ENCODE measurements around the gene UNC13B.

Gene UNC13B

GRCh38 chr9:35294066-35294465, 132.3 kb downstream of the UNC13B start:
- H3K27ac ChIP-seq (ENCODE audit: extremely low read depth, low read depth, low read length): no peak overlapping the region
- ChIA-PET POLR2A (no interaction called here), CTCF (interaction anchor here (0.7 kb wide), 1 partner anchor 24 kb away, joined by 3 read pairs; no protein-coding TSS in a partner anchor)
- H3K9me3 ChIP-seq (ENCODE audit: control insufficient read depth, insufficient read depth, low read depth, low read length): no peaks in the 10 kb centered on the region
- no peaks in the 10 kb centered on the region; a peak in 1 of 3 replicates for H3K36me3 ChIP-seq (ENCODE audit: control insufficient read depth in 2 of 2, insufficient read depth in 1 of 2, low read length in 2 of 2)
- H3K4me3 ChIP-seq (ENCODE audit: low read depth, low read length): no peak overlapping the region
- TF ChIP-seq ZSCAN30 (tag by site-specific recombination; IDR thresholded peaks at IDR 0.05) (no peak), HOXC10 (CRISPR knock-in tag; IDR thresholded peaks at IDR 0.05) (no peak), ZNF138 (tag by site-specific recombination; IDR thresholded peaks at IDR 0.05; ENCODE audit: borderline replicate concordance) (no peak), ZNF121 (tag by site-specific recombination; IDR thresholded peaks at IDR 0.05) (no peak), ZNF133 (tag by site-specific recombination; IDR thresholded peaks at IDR 0.05) (no peak), ZNF184 (tag by site-specific recombination; IDR thresholded peaks at IDR 0.05) (no peak), ZBTB21 (tag by site-specific recombination; IDR thresholded peaks at IDR 0.05) (no peak)
- no peaks in the 10 kb centered on the region for H3K4me1 ChIP-seq (ENCODE audit: control insufficient read depth, insufficient read depth, low read length)

- H3K4me3 ChIP-seq (ENCODE audit: low read depth, low read length): no peak overlapping the region
- ChIA-PET CTCF (interaction anchor here (0.7 kb wide), 1 partner anchor 23 kb away, joined by 3 read pairs; no protein-coding TSS in a partner anchor), POLR2A (no interaction called here)
- H3K4me1 ChIP-seq (ENCODE audit: control insufficient read depth, insufficient read depth, low read length): no peaks in the 10 kb centered on the region
- TF ChIP-seq ZNF792 (tag by site-specific recombination; IDR thresholded peaks at IDR 0.05): no peak
- TF ChIP-seq ZNF791 (tag by site-specific recombination; IDR thresholded peaks at IDR 0.05): no peak
- no peak for TF ChIP-seq ZNF433 (tag by site-specific recombination; IDR thresholded peaks at IDR 0.05; ENCODE audit: low read depth)
- TF ChIP-seq ZNF48 (tag by site-specific recombination; IDR thresholded peaks at IDR 0.05): no peak
- no peak for TF ChIP-seq REPIN1 (tag by site-specific recombination; IDR thresholded peaks at IDR 0.05; ENCODE audit: low read depth)
- no peak for TF ChIP-seq KLF9 (tag by site-specific recombination; IDR thresholded peaks at IDR 0.05; ENCODE audit: low read depth)
- TF ChIP-seq SP3 (tag by site-specific recombination; IDR thresholded peaks at IDR 0.05): no peak
- TF ChIP-seq ZNF280D (tag by site-specific recombination; IDR thresholded peaks at IDR 0.05): no peak
- TF ChIP-seq ZNF585B (tag by site-specific recombination; IDR thresholded peaks at IDR 0.05): no peak
- no peak for TF ChIP-seq ZNF514 (tag by site-specific recombination; IDR thresholded peaks at IDR 0.05)
- H3K36me3 ChIP-seq (ENCODE audit: control insufficient read depth in 2 of 2, insufficient read depth in 1 of 2, low read length in 2 of 2): no peaks in the 10 kb centered on the region; a peak in 1 of 3 replicates
- H3K27ac ChIP-seq (ENCODE audit: extremely low read depth, low read depth, low read length): no peak overlapping the region
- H3K9me3 ChIP-seq (ENCODE audit: control insufficient read depth, insufficient read depth, low read depth, low read length): no peaks in the 10 kb centered on the region
These were observed 132.7 kb downstream of the UNC13B start for GRCh38 chr9:35294556-35294955.

- H3K4me1 ChIP-seq (ENCODE audit: control insufficient read depth, insufficient read depth, low read length): no peaks in the 10 kb centered on the region
- no peaks in the 10 kb centered on the region for H3K9me3 ChIP-seq (ENCODE audit: control insufficient read depth, insufficient read depth, low read depth, low read length)
- no peak overlapping the region for H3K27ac ChIP-seq (ENCODE audit: extremely low read depth, low read depth, low read length)
- H3K4me3 ChIP-seq (ENCODE audit: low read depth, low read length): no peak overlapping the region
- POLR2A ChIA-PET: no interaction called here
- CTCF ChIA-PET: no interaction called here
- no peaks in the 10 kb centered on the region; a peak in 1 of 3 replicates for H3K36me3 ChIP-seq (ENCODE audit: control insufficient read depth in 2 of 2, insufficient read depth in 1 of 2, low read length in 2 of 2)
- no peak for TF ChIP-seq ZNF518A (tag by site-specific recombination; conservative IDR thresholded peaks at IDR 0.05; ENCODE audit: low read depth)
- no peak for TF ChIP-seq ZNF621 (tag by site-specific recombination; IDR thresholded peaks at IDR 0.05)
- TF ChIP-seq MYNN (tag by site-specific recombination; IDR thresholded peaks at IDR 0.05; ENCODE audit: borderline replicate concordance): no peak
- TF ChIP-seq IKZF3 (tag by site-specific recombination; IDR thresholded peaks at IDR 0.05): no peak
- no peak for TF ChIP-seq ZNF23 (tag by site-specific recombination; IDR thresholded peaks at IDR 0.05; ENCODE audit: borderline replicate concordance)
- no peak for TF ChIP-seq PRDM1 (tag by site-specific recombination; IDR thresholded peaks at IDR 0.05)
These were observed 133.7 kb downstream of the UNC13B start for GRCh38 chr9:35295369-35296036.
